Mesendoderm (in vitro differentiated cells): ENCODE results near the gene DYRK1A.

ENCODE experiments used
- DNase-seq: peaks from one replicate; pipeline ENCODE4 v3.0.0; 2013
- H2AK5ac ChIP-seq: 2 replicates; pipeline ENCODE4 v1.6.1; 2013; ENCODE audit warnings: low read length, inconsistent platforms
- H2BK120ac ChIP-seq: 2 replicates; pipeline ENCODE4 v1.6.1; 2013; ENCODE audit warnings: low read depth, mild to moderate bottlenecking, low read length, moderate library complexity, mixed read lengths
- H2BK15ac ChIP-seq: replicated peaks from 2 replicates; pipeline ENCODE4 v1.6.1; 2013; ENCODE audit warnings: low read depth, mild to moderate bottlenecking, moderate library complexity
- H2BK5ac ChIP-seq: 2 replicates; pipeline ENCODE4 v1.6.1; 2013; ENCODE audit warnings: low read length, inconsistent platforms
- H3K18ac ChIP-seq: 2 replicates; pipeline ENCODE4 v1.6.1; 2013; ENCODE audit warnings: mild to moderate bottlenecking, low read length, mixed read lengths
- H3K23ac ChIP-seq: one replicate; pipeline ENCODE4 v1.6.1; 2013; ENCODE audit warnings: low read length
- H3K27ac ChIP-seq: 2 replicates; pipeline ENCODE4 v1.5.1; 2013; ENCODE audit warnings: low read depth, mild to moderate bottlenecking, inconsistent platforms, low read length, moderate library complexity
- H3K27me3 ChIP-seq: 2 replicates; pipeline ENCODE4 v1.6.1; 2013; ENCODE audit warnings: low read length, control low read depth, mild to moderate bottlenecking, inconsistent platforms; ENCODE audit not compliant: insufficient read depth, poor library complexity
- H3K36me3 ChIP-seq: 2 replicates; pipeline ENCODE4 v1.6.1; 2013; ENCODE audit warnings: low read length, inconsistent platforms; ENCODE audit not compliant: control insufficient read depth, insufficient read depth
- H3K4ac ChIP-seq: one replicate; pipeline ENCODE4 v1.6.1; 2013; ENCODE audit warnings: low read depth, mild to moderate bottlenecking, low read length, moderate library complexity
- H3K4me1 ChIP-seq: 2 replicates; pipeline ENCODE4 v1.6.1; 2013; ENCODE audit warnings: low read depth, low read length, inconsistent platforms; ENCODE audit not compliant: control insufficient read depth
- H3K4me2 ChIP-seq: 2 replicates; pipeline ENCODE4 v1.6.1; 2013; ENCODE audit warnings: low read length
- H3K4me3 ChIP-seq: 2 replicates; pipeline ENCODE4 v1.5.1; 2013; ENCODE audit warnings: mild to moderate bottlenecking, low read length
- H3K56ac ChIP-seq: one replicate; pipeline ENCODE4 v1.6.1; 2013; ENCODE audit warnings: low read length
- H3K79me1 ChIP-seq: 2 replicates; pipeline ENCODE4 v1.6.1; 2013; ENCODE audit warnings: low read length, inconsistent platforms
- H3K79me2 ChIP-seq: 2 replicates; pipeline ENCODE4 v1.6.1; 2013; ENCODE audit warnings: mild to moderate bottlenecking, low read length; ENCODE audit not compliant: control insufficient read depth, insufficient read depth
- H3K9ac ChIP-seq: 2 replicates; pipeline ENCODE4 v1.6.1; 2013; ENCODE audit warnings: low read length, inconsistent platforms
- H4K5ac ChIP-seq: one replicate; pipeline ENCODE4 v1.6.1; 2013; ENCODE audit warnings: low read length
- H4K8ac ChIP-seq: one replicate; pipeline ENCODE4 v1.6.1; 2013; ENCODE audit warnings: low read depth, mild to moderate bottlenecking, control low read depth, low read length, moderate library complexity
- WGBS: extraction: QIAGEN DNeasy Blood & Tissue Kit; methylation state at CpG from one replicate; pipeline ENCODE4 v1.1.7; 2013; ENCODE audit warnings: low lambda C conversion rate, missing lambda C conversion rate; ENCODE audit not compliant: insufficient coverage; ENCODE audit errors: extremely low coverage; 5-methylcytosine and 5-hydroxymethylcytosine counted together

Gene DYRK1A

DNA sequence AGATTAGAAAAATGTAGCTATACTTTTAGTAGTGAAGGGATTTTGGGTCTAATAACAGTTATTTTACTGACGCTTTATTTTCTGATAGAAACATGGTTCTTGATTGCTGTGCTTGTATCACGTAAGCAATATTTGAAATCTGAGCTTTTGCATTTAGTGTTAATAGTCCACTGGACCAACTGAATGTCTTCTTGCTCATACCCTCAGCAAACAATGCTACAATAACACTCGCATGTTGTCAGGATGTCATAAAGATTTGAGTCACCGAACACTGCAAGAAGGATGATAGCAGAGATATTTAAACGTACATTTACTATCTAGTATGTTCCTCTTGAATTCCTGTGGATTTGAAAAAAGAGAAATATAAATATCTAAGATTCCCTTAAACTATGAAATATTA, 7.5 kb downstream of the DYRK1A start:
- DNase-seq: no peak
- H2BK15ac ChIP-seq: no peak overlapping the region
- H3K27me3 ChIP-seq: no peaks in the 10 kb centered on the region
- WGBS: no CpG with 5 or more reads among the region's 5 CpGs
- H3K4ac ChIP-seq: no peak overlapping the region
- H3K4me3 ChIP-seq: no peak overlapping the region
- peaks cover 3% of the 10 kb centered on the region for H3K79me1 ChIP-seq
- no peak overlapping the region for H2BK120ac ChIP-seq
- no peak overlapping the region for H3K23ac ChIP-seq
- H3K9ac ChIP-seq: no peak overlapping the region
- no peaks in the 10 kb centered on the region for H3K36me3 ChIP-seq
- no peak overlapping the region for H4K8ac ChIP-seq
- no peak overlapping the region for H3K4me2 ChIP-seq
- no peak overlapping the region for H4K5ac ChIP-seq
- no peak overlapping the region for H3K56ac ChIP-seq
- H3K4me1 ChIP-seq: peaks cover 5% of the 10 kb centered on the region
- no peak overlapping the region for H3K18ac ChIP-seq
- H2AK5ac ChIP-seq: no peak overlapping the region
- no peak overlapping the region for H2BK5ac ChIP-seq
- H3K79me2 ChIP-seq: peaks cover 94% of the 10 kb centered on the region
- H3K27ac ChIP-seq: no peak overlapping the region

DNA sequence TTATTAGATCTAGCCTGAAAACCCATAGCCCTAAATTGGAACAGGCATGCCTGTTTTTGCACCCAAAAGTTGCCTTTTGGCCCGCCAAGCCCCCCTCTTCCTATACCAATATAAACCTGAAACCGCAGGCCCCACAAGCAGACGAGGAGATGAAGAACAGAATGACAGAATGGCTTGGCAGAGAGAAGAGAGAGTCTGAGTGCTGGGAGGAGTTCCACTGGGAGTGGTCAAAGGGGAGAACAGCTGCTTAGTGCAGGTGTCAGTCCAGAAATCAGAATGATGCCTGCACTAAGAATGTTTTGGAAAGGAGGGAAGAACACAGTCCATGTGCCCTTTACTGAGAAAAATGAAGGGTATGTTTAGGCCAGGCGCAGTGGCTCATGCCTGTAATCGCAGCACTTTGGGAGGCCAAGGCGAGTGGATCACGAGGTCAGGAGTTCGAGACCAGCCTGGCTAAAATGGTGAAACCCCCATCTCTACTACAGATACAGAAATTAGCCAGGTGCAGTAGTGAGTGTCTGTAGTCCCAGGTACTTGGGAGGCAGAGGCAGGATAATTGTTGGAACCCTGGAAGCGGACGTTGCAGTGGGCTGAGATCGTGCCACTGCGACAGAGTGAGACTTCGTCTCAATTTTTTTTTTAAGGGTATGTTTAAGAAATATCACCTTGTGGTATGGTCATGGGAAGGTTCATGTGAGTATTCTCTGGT, 9.4 kb downstream of the DYRK1A start:
- no peak overlapping the region for H2BK15ac ChIP-seq
- H3K27me3 ChIP-seq: no peaks in the 10 kb centered on the region
- H4K8ac ChIP-seq: no peak overlapping the region
- no peak overlapping the region for H3K23ac ChIP-seq
- H3K9ac ChIP-seq: no peak overlapping the region
- no peak overlapping the region for H2BK5ac ChIP-seq
- H3K4ac ChIP-seq: no peak overlapping the region
- H3K79me1 ChIP-seq: peaks cover 3% of the 10 kb centered on the region
- DNase-seq: no peak
- H3K79me2 ChIP-seq: peaks cover 91% of the 10 kb centered on the region
- no peak overlapping the region for H2BK120ac ChIP-seq
- H2AK5ac ChIP-seq: no peak overlapping the region
- H3K36me3 ChIP-seq: no peaks in the 10 kb centered on the region
- no peak overlapping the region for H3K56ac ChIP-seq
- no peak overlapping the region for H4K5ac ChIP-seq
- WGBS: no CpG with 5 or more reads among the region's 13 CpGs
- no peak overlapping the region for H3K27ac ChIP-seq
- no peak overlapping the region for H3K18ac ChIP-seq
- H3K4me2 ChIP-seq: no peak overlapping the region
- peaks cover 3% of the 10 kb centered on the region for H3K4me1 ChIP-seq
- H3K4me3 ChIP-seq: no peak overlapping the region

DNA sequence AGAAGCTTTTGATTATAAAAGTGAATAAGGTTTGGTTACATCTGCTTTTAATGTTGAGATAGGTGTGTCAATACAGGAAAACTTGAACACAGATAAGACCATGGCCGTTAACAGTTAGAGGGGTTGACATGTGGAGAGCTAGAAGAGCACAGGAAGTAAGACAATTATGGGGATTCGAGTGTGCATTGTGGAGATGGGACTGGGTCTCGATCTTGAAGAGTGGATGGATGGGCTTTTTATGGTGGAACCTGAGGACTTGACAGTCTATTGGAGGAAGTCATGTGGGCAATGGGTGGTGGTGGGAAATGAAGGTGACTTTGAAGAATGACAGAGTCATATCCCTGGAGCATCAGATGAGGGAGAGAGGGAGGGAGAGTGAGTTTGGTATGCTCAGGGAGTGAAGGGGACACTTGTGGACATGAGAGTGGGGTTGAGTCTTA, 12.1 kb downstream of the DYRK1A start:
- DNase-seq: no peak
- Histone ChIP-seq H3K18ac (no peak overlapping the region), H3K27me3 (no peaks in the 10 kb centered on the region), H4K5ac (no peak overlapping the region), H2BK5ac (no peak overlapping the region), H3K4me3 (no peak overlapping the region), H3K36me3 (no peaks in the 10 kb centered on the region), H3K27ac (no peak overlapping the region), H3K4me1 (peaks cover 10% of the 10 kb centered on the region), H2BK15ac (no peak overlapping the region), H3K23ac (no peak overlapping the region), H3K4ac (no peak overlapping the region), H3K9ac (no peak overlapping the region), H2BK120ac (no peak overlapping the region), H2AK5ac (no peak overlapping the region), H3K56ac (no peak overlapping the region), H3K79me2 (peaks cover 87% of the 10 kb centered on the region), H4K8ac (no peak overlapping the region), H3K4me2 (no peak overlapping the region), H3K79me1 (peaks cover 5% of the 10 kb centered on the region)
- WGBS: no CpG with 5 or more reads among the region's 3 CpGs

DNA sequence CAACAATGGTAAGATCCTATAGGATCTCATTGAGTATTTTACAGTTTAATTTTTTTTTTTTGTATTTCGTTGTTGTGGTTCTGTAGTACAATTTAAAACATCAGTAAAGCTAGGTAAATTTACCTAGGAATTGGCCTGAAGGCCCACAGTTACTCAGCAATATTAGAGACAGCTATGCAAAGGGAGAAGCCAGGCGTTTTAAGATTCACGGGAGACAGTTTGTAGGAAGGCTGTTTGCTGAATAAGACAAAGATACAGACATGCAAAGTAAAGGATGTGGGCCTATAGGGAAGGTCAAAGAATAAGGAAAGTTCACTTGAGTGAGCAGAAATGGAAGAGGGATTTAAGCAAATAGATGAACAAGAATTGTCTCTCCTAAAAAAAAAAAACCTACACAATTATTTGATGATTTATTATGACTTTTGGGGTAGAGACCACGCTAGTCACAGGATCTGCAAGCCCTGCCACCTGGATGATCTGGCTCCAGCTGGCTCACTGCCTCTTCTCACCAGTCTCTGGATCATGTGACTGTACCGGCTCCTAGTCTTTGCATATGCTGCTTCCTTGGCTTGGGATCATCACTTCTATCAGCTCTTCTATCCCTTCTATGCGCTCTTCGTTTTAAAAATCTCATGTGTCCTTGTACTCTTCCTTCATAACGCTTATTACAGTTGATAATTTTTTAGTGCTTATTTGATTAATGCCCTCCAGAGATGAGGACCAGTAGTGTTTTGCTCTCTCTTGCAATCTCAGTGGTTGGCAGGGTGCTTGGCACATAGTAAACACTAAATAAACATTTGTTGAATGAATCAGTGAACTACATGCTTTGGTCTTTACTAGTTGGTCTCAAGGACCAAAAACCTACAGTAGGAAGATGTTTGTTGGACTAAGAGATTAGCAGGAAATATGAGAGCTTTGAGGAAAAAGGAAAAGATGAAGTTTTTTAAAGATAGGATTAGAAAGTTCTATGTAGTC, 14.1 kb downstream of the DYRK1A start:
- no peak overlapping the region for H3K23ac ChIP-seq
- no peak overlapping the region for H3K56ac ChIP-seq
- peaks cover 91% of the 10 kb centered on the region for H3K79me2 ChIP-seq
- WGBS: no CpG with 5 or more reads among the region's 8 CpGs
- H3K27ac ChIP-seq: no peak overlapping the region
- H2AK5ac ChIP-seq: no peak overlapping the region
- H3K18ac ChIP-seq: no peak overlapping the region
- no peaks in the 10 kb centered on the region for H3K27me3 ChIP-seq
- H2BK5ac ChIP-seq: no peak overlapping the region
- no peak overlapping the region for H3K4ac ChIP-seq
- H2BK15ac ChIP-seq: no peak overlapping the region
- no peak overlapping the region for H4K8ac ChIP-seq
- no peaks in the 10 kb centered on the region for H3K36me3 ChIP-seq
- peak; percentile 50 for DNase-seq
- H3K79me1 ChIP-seq: peaks cover 5% of the 10 kb centered on the region
- no peak overlapping the region for H3K4me2 ChIP-seq
- no peak overlapping the region for H3K9ac ChIP-seq
- no peak overlapping the region for H3K4me3 ChIP-seq
- no peak overlapping the region for H2BK120ac ChIP-seq
- no peak overlapping the region for H4K5ac ChIP-seq
- H3K4me1 ChIP-seq: peaks cover 15% of the 10 kb centered on the region

DNA sequence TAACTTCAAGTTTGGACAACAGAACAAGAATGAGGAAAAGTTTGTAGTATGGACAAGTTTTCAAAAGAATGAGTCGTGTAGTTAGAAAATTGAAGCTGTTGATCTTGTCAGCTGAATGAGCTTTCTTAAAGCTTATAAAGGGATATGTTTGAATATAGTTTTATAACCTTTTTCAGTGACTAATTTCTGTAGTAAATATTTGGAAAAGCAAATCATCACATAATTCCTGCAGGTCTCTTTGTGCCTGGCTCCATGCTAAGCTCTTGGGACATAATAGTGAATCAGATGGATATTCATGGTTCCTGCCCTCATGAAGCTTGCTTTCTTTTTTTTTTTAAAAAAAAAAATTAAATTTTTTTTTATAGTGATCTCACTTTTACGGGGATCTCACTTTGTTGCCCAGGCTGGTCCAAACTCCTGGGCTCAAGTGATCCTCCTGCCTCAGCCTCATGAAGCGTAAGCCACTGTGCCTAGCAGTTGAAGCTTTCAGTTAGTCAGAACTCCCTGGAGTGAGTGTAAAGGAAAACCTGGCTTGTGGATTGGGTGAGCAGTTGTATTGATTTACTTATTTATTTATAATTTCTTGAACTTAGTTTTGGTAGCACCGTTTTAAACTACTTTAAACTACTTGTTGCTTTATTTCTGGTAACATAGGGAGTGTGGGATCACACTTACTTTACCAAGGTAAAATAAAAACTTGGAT, 15.5 kb downstream of the DYRK1A start:
- Histone ChIP-seq H3K4me1 (peaks cover 15% of the 10 kb centered on the region), H3K27me3 (no peaks in the 10 kb centered on the region), H2BK5ac (no peak overlapping the region), H4K8ac (no peak overlapping the region), H3K79me1 (peaks cover 7% of the 10 kb centered on the region), H3K27ac (no peak overlapping the region), H3K4me3 (no peak overlapping the region), H3K4me2 (no peak overlapping the region), H2AK5ac (no peak overlapping the region), H3K23ac (no peak overlapping the region), H3K9ac (no peak overlapping the region), H3K79me2 (peaks cover 90% of the 10 kb centered on the region), H2BK15ac (no peak overlapping the region), H3K4ac (no peak overlapping the region), H3K56ac (no peak overlapping the region), H3K18ac (no peak overlapping the region), H4K5ac (no peak overlapping the region), H2BK120ac (no peak overlapping the region), H3K36me3 (no peaks in the 10 kb centered on the region)
- DNase-seq: no peak
- WGBS: 100% methylated on average over 1 of the region's 4 CpGs
